Measurements from ENCODE around the gene RABGAP1L.
A peak's percentile ranks its signal among the peaks of the same experiment; 100 is the strongest.
"Not testable (repeated sequence)": the region's sequence is repeated elsewhere in the genome, so short reads cannot be mapped to it uniquely, and the experiment has no call there.

RABGAP1L gene

GRCh38 chr1:174238845-174239501, 79.7 kb downstream of the RABGAP1L start:
- DNase-seq (ENCODE audit: low spot score): not testable (repeated sequence)

GRCh38 chr1:174239541-174239940, 80.2 kb downstream of the RABGAP1L start:
- DNase-seq (ENCODE audit: low spot score): no peak

GRCh38 chr1:174242856-174243255, 83.5 kb downstream of the RABGAP1L start:
- DNase-seq (ENCODE audit: low spot score): no peak

GRCh38 chr1:174243451-174244000, 84.2 kb downstream of the RABGAP1L start:
- DNase-seq (ENCODE audit: low spot score): no peak

GRCh38 chr1:174244017-174244416, 84.7 kb downstream of the RABGAP1L start:
- DNase-seq (ENCODE audit: low spot score): no peak

- DNase-seq (ENCODE audit: low spot score): no peak
Observed at GRCh38 chr1:174247472-174247871, 88.2 kb downstream of the RABGAP1L start.

- DNase-seq (ENCODE audit: low spot score): no peak
Observed at GRCh38 chr1:174248041-174248440, 88.7 kb downstream of the RABGAP1L start.

- not testable (repeated sequence) for DNase-seq (ENCODE audit: low spot score)
Observed at GRCh38 chr1:174256386-174256785, 97.1 kb downstream of the RABGAP1L start.

GRCh38 chr1:174258148-174258550, 98.8 kb downstream of the RABGAP1L start:
- peak; percentile 69 for DNase-seq (ENCODE audit: low spot score)

- peak; percentile 80 for DNase-seq (ENCODE audit: low spot score)
Observed at GRCh38 chr1:174262349-174263241, 103.3 kb downstream of the RABGAP1L start.

- DNase-seq (ENCODE audit: low spot score): no peak
Observed at GRCh38 chr1:174265282-174265681, 106.0 kb downstream of the RABGAP1L start.

GRCh38 chr1:174266476-174266875, 107.2 kb downstream of the RABGAP1L start:
- no peak for DNase-seq (ENCODE audit: low spot score)

- DNase-seq (ENCODE audit: low spot score): peak; percentile 87
Observed at GRCh38 chr1:174266991-174267612, 107.8 kb downstream of the RABGAP1L start.

- DNase-seq (ENCODE audit: low spot score): no peak
Observed at GRCh38 chr1:174269989-174270651, 110.8 kb downstream of the RABGAP1L start.

GRCh38 chr1:174273190-174273589, 113.9 kb downstream of the RABGAP1L start:
- no peak for DNase-seq (ENCODE audit: low spot score)

- no peak for DNase-seq (ENCODE audit: low spot score)
Observed at GRCh38 chr1:174273776-174274175, 114.5 kb downstream of the RABGAP1L start.

- DNase-seq (ENCODE audit: low spot score): no peak
Observed at GRCh38 chr1:174274452-174274851, 115.1 kb downstream of the RABGAP1L start.

GRCh38 chr1:174274884-174275283, 115.6 kb downstream of the RABGAP1L start:
- no peak for DNase-seq (ENCODE audit: low spot score)

- no peak for DNase-seq (ENCODE audit: low spot score)
Observed at GRCh38 chr1:174276087-174276486, 116.8 kb downstream of the RABGAP1L start.

- DNase-seq (ENCODE audit: low spot score): no peak
Observed at GRCh38 chr1:174284052-174284451, 124.7 kb downstream of the RABGAP1L start.

GRCh38 chr1:174286042-174286441, 126.7 kb downstream of the RABGAP1L start:
- no peak for DNase-seq (ENCODE audit: low spot score)

All from COLO829 (cell line).